Measurements from ENCODE around the gene SCRN1. TPM values are rescaled to one million over a fixed set of nuclear protein-coding genes. Genes with fewer than 3 reads are reported as not detected.

Gene SCRN1
- total RNA-seq, 1 donor = 45.6 TPM

GRCh38 chr7:29890251-29890650, 99.3 kb downstream of the SCRN1 start:
- H4K20me1 ChIP-seq (ENCODE audit: insufficient read depth, low read length) = no peaks in the 10 kb centered on the region
- no peak for DNase-seq (ENCODE audit: insufficient read length, low spot score, missing footprints)
- no peak overlapping the region for H3K4me3 ChIP-seq (ENCODE audit: insufficient read depth, low read length)
- H2AFZ ChIP-seq (ENCODE audit: low read length) = no peak overlapping the region
- H3K27ac ChIP-seq (ENCODE audit: low read depth, low read length) = no peak overlapping the region
- no peaks in the 10 kb centered on the region for H3K36me3 ChIP-seq (ENCODE audit: insufficient read depth, low read length)
- no peak for TF ChIP-seq CTCF (IDR thresholded peaks at IDR 0.05; ENCODE audit: extremely low read depth, low read depth, low read length)
- H3K27me3 ChIP-seq (ENCODE audit: insufficient read depth, low read length) = peaks cover 19% of the 10 kb centered on the region
- no peaks in the 10 kb centered on the region for H3K4me1 ChIP-seq (ENCODE audit: insufficient read depth, low read length)
- H3K79me2 ChIP-seq (ENCODE audit: insufficient read depth, low read length) = no peaks in the 10 kb centered on the region
- no peaks in the 10 kb centered on the region for H3K9me3 ChIP-seq (ENCODE audit: low read depth, low read length)
- no peak overlapping the region for H3K4me2 ChIP-seq (ENCODE audit: insufficient read depth, low read length)

GRCh38 chr7:29889288-29889687, 100.3 kb downstream of the SCRN1 start:
- H2AFZ ChIP-seq (ENCODE audit: low read length) = no peak overlapping the region
- H3K4me1 ChIP-seq (ENCODE audit: insufficient read depth, low read length) = no peaks in the 10 kb centered on the region
- H3K27ac ChIP-seq (ENCODE audit: low read depth, low read length) = no peak overlapping the region
- H3K4me3 ChIP-seq (ENCODE audit: insufficient read depth, low read length) = no peak overlapping the region
- no peak for DNase-seq (ENCODE audit: insufficient read length, low spot score, missing footprints)
- no peaks in the 10 kb centered on the region for H3K36me3 ChIP-seq (ENCODE audit: insufficient read depth, low read length)
- no peak for TF ChIP-seq CTCF (IDR thresholded peaks at IDR 0.05; ENCODE audit: extremely low read depth, low read depth, low read length)
- no peaks in the 10 kb centered on the region for H3K9me3 ChIP-seq (ENCODE audit: low read depth, low read length)
- H3K27me3 ChIP-seq (ENCODE audit: insufficient read depth, low read length) = peaks cover 20% of the 10 kb centered on the region
- H3K4me2 ChIP-seq (ENCODE audit: insufficient read depth, low read length) = no peak overlapping the region
- H3K79me2 ChIP-seq (ENCODE audit: insufficient read depth, low read length) = no peaks in the 10 kb centered on the region
- no peaks in the 10 kb centered on the region for H4K20me1 ChIP-seq (ENCODE audit: insufficient read depth, low read length)

GRCh38 chr7:29888006-29888405, 101.6 kb downstream of the SCRN1 start:
- H3K27ac ChIP-seq (ENCODE audit: low read depth, low read length) = no peak overlapping the region
- H3K4me3 ChIP-seq (ENCODE audit: insufficient read depth, low read length) = no peak overlapping the region
- TF ChIP-seq CTCF (IDR thresholded peaks at IDR 0.05; ENCODE audit: extremely low read depth, low read depth, low read length) = no peak
- no peaks in the 10 kb centered on the region for H4K20me1 ChIP-seq (ENCODE audit: insufficient read depth, low read length)
- peaks cover 18% of the 10 kb centered on the region for H3K27me3 ChIP-seq (ENCODE audit: insufficient read depth, low read length)
- H3K4me2 ChIP-seq (ENCODE audit: insufficient read depth, low read length) = no peak overlapping the region
- H3K4me1 ChIP-seq (ENCODE audit: insufficient read depth, low read length) = no peaks in the 10 kb centered on the region
- H3K36me3 ChIP-seq (ENCODE audit: insufficient read depth, low read length) = no peaks in the 10 kb centered on the region
- DNase-seq (ENCODE audit: insufficient read length, low spot score, missing footprints) = no peak
- no peaks in the 10 kb centered on the region for H3K79me2 ChIP-seq (ENCODE audit: insufficient read depth, low read length)
- H2AFZ ChIP-seq (ENCODE audit: low read length) = no peak overlapping the region
- no peaks in the 10 kb centered on the region for H3K9me3 ChIP-seq (ENCODE audit: low read depth, low read length)

GRCh38 chr7:29886827-29887226, 102.8 kb downstream of the SCRN1 start:
- no peak for DNase-seq (ENCODE audit: insufficient read length, low spot score, missing footprints)
- no peaks in the 10 kb centered on the region for H3K79me2 ChIP-seq (ENCODE audit: insufficient read depth, low read length)
- no peaks in the 10 kb centered on the region for H3K4me1 ChIP-seq (ENCODE audit: insufficient read depth, low read length)
- no peak overlapping the region for H2AFZ ChIP-seq (ENCODE audit: low read length)
- TF ChIP-seq CTCF (IDR thresholded peaks at IDR 0.05; ENCODE audit: extremely low read depth, low read depth, low read length) = no peak
- peaks cover 17% of the 10 kb centered on the region for H3K27me3 ChIP-seq (ENCODE audit: insufficient read depth, low read length)
- H3K9me3 ChIP-seq (ENCODE audit: low read depth, low read length) = no peaks in the 10 kb centered on the region
- no peaks in the 10 kb centered on the region for H4K20me1 ChIP-seq (ENCODE audit: insufficient read depth, low read length)
- no peaks in the 10 kb centered on the region for H3K36me3 ChIP-seq (ENCODE audit: insufficient read depth, low read length)
- H3K27ac ChIP-seq (ENCODE audit: low read depth, low read length) = no peak overlapping the region
- H3K4me3 ChIP-seq (ENCODE audit: insufficient read depth, low read length) = no peak overlapping the region
- H3K4me2 ChIP-seq (ENCODE audit: insufficient read depth, low read length) = no peak overlapping the region
